Natural killer cell (primary cell): ENCODE measurements around the gene CEACAM16. TPM values are rescaled to one million over a fixed set of nuclear protein-coding genes. Genes with fewer than 3 reads are reported as not detected.
A peak's percentile ranks its signal among the peaks of the same experiment; 100 is the strongest.

ENCODE experiments used
- ATAC-seq, 3 donors: fragments of 150-1000 bp in 2 of 3; fragments of 200-7000 bp in 1 of 3; cut with Tn5 transposase; 1 replicate in 1 of 3; 2 replicates in 2 of 3; pipeline ENCODE4 v1.10.0; 2021; ENCODE audit warnings: mild to moderate bottlenecking in 2 of 3, moderate library complexity in 2 of 3
- DNase-seq, 2 donors: peaks; one replicate each; pipeline versions ENCODE4 v3.0.0 to v3.0.0-alpha.2; 2013 to 2021; ENCODE audit warnings: mixed read lengths in 1 of 2
- H3K27ac ChIP-seq: one replicate; pipeline ENCODE4 v1.5.1; 2013; ENCODE audit warnings: mild to moderate bottlenecking, low read length
- H3K27me3 ChIP-seq: one replicate; pipeline ENCODE4 v1.6.1; 2013; ENCODE audit warnings: low read length; ENCODE audit not compliant: control insufficient read depth, insufficient read depth
- H3K36me3 ChIP-seq: one replicate; pipeline ENCODE4 v1.6.1; 2013; ENCODE audit warnings: low read length; ENCODE audit not compliant: control insufficient read depth, insufficient read depth
- H3K4me1 ChIP-seq: one replicate; pipeline ENCODE4 v1.6.1; 2013; ENCODE audit warnings: low read length; ENCODE audit not compliant: control insufficient read depth, insufficient read depth
- H3K4me3 ChIP-seq: one replicate; pipeline ENCODE4 v1.5.1; 2013; ENCODE audit warnings: low read length
- H3K9me3 ChIP-seq: one replicate; pipeline ENCODE4 v1.6.1; 2013; ENCODE audit warnings: low read length; ENCODE audit not compliant: control insufficient read depth, insufficient read depth
- H3K27ac Mint-ChIP-seq, 2 donors: one replicate each; pipeline ENCODE4 v1.8.0; 2022; ENCODE audit warnings: mild to moderate bottlenecking in 2 of 2, mixed read lengths in 2 of 2, moderate library complexity in 1 of 2
- H3K27me3 Mint-ChIP-seq, 2 donors: one replicate each; pipeline ENCODE4 v1.8.0; 2022; ENCODE audit warnings: low read depth in 2 of 2, mixed read lengths in 2 of 2
- H3K36me3 Mint-ChIP-seq: one replicate; pipeline ENCODE4 v1.8.0; 2022; ENCODE audit warnings: mixed read lengths
- H3K4me1 Mint-ChIP-seq, 2 donors: one replicate each; pipeline ENCODE4 v1.8.0; 2022; ENCODE audit warnings: mixed read lengths in 2 of 2
- H3K4me3 Mint-ChIP-seq: one replicate; pipeline ENCODE4 v1.8.0; 2022; ENCODE audit warnings: mild to moderate bottlenecking, moderate library complexity, mixed read lengths
- H3K9me3 Mint-ChIP-seq, 2 donors: one replicate each; pipeline ENCODE4 v1.8.0; 2022; ENCODE audit warnings: mixed read lengths in 2 of 2
- CTCF ChIP-seq: fragments of 200-600 bp; IDR thresholded peaks from one replicate; pipeline ENCODE4 v1.8.0; 2022; ENCODE audit warnings: antibody characterized with exemption
- WGBS: methylation state at CpG from one replicate; pipeline ENCODE4 v1.1.7; 2013; ENCODE audit warnings: missing lambda C conversion rate; ENCODE audit not compliant: insufficient coverage; 5-methylcytosine and 5-hydroxymethylcytosine counted together
- intact Hi-C: fragments of 100-400 bp; cut with micrococcal nuclease; formaldehyde crosslinking; loops from one replicate; pipeline ENCODE4 v1.14.2; 2022
- total RNA-seq, 4 donors: library from RNA; stranded (reverse); fragments of 120-200 nt in 1 of 4; gene quantifications; one replicate each; pipeline versions ENCODE4 v1.2.3 to v1.2.4, GENCODE V29; 2013 to 2022

CEACAM16 gene
- total RNA-seq: not detected
- total RNA-seq (2013): not detected

DNA sequence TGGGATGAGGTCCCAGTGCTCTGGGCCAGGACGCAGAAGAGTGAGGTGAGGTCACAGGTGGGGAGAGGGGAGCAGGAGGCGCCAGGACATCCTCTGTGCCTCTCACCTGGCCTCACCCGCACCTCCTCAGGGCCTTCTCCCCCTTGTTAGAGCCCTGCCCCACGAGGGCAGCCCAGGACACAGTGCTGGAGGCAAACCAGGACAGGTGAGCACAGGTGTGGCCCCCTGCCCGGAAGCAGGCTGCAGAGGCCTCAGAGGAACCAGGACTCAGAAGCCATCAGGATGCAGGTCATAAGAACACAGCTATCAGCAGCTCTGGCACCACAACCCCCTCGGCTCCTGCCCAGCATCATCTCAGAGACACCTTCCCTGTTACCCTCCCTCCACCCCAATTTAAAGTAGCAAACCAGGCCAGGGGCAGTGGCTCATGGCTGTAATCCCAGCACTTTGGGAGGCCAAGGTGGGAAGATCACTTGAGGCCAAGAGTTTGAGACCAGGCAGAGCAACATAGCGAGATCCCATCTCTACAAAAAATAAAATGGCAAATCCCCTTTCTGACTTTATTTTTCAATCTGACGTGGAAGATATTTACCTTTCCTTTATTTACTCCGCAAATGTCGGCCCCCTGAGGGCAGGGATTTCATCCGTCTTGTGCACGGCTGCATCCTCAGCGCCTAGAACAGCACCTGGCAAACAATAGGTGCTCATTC is at the start of gene CEACAM16:
TSS of gene CEACAM16 (plus strand) at position 660 of the 710 bp plus-strand sequence. CDS start 2,306 bp downstream, outside the sequence.
- Mint-ChIP-seq H3K4me1 (no peaks in the 10 kb centered on the region), H3K4me3 (no peak within 1 kb of the TSS), H3K27me3 (peaks cover 0 to 7% of the 10 kb centered on the region in 2 donors), H3K9me3 (no peaks in the 10 kb centered on the region), H3K36me3 (no peaks in the 10 kb centered on the region), H3K27ac (no peak within 1 kb of the TSS)
- intact Hi-C loops: loop anchor here (10.0 kb wide), 1 partner anchor 146 kb away; the partner anchor contains the start of gene NECTIN2
- no peak within 1 kb of the TSS for H3K27ac ChIP-seq
- H3K27me3 ChIP-seq: no peaks in the 10 kb centered on the region
- H3K4me3 ChIP-seq: no peak within 1 kb of the TSS
- WGBS: 89% methylated on average over 13 of the region's 13 CpGs
- no peaks in the 10 kb centered on the region for H3K4me1 ChIP-seq
- TF ChIP-seq CTCF: no peak
- no peaks in the 10 kb centered on the region for H3K36me3 ChIP-seq
- H3K9me3 ChIP-seq: no peaks in the 10 kb centered on the region
- ATAC-seq: no peak
- no peak for DNase-seq

- Histone ChIP-seq H3K4me3 (no peak overlapping the region), H3K27me3 (no peaks in the 10 kb centered on the region), H3K36me3 (peaks cover 2% of the 10 kb centered on the region), H3K4me1 (peaks cover 6% of the 10 kb centered on the region), H3K9me3 (no peaks in the 10 kb centered on the region), H3K27ac (no peak overlapping the region)
- ATAC-seq (no peak), DNase-seq (no peak)
- no peak for TF ChIP-seq CTCF
- Mint-ChIP-seq H3K36me3 (no peaks in the 10 kb centered on the region), H3K4me3 (no peak overlapping the region), H3K9me3 (no peaks in the 10 kb centered on the region), H3K27ac (no peak overlapping the region), H3K27me3 (no peaks in the 10 kb centered on the region), H3K4me1 (peaks cover 0 to 1% of the 10 kb centered on the region in 2 donors)
- 92% methylated on average over 15 of the region's 15 CpGs for WGBS
- intact Hi-C loops: no loop called here
Measured at GRCh38 chr19:44649578-44650145, 49.3 kb upstream of the CEACAM16 start.

DNA sequence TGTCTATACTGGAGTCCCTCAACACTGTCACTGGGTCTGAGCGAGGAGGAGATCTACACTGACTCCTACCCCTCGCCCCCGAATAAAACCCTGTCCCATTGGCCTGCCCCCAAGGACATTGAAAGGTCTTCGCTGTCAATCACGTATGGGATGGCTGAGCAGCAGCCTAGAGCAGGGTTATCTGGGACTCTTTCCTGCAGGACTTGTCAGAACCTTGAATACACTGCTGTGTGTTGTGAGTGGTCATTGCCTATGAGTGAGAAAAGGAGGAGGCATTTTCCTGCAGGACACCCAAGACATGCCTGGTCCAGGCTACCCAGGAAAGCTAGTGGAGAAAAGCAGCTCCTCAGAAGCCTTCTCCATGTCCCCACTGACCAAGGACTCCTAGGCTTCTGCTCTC is 45.6 kb upstream of the CEACAM16 start:
- Histone ChIP-seq H3K36me3 (peaks cover 2% of the 10 kb centered on the region), H3K4me1 (peaks cover 11% of the 10 kb centered on the region), H3K4me3 (no peak overlapping the region), H3K9me3 (no peaks in the 10 kb centered on the region), H3K27ac (no peak overlapping the region), H3K27me3 (no peaks in the 10 kb centered on the region)
- 95% methylated on average over 5 of the region's 5 CpGs for WGBS
- Mint-ChIP-seq H3K9me3 (no peaks in the 10 kb centered on the region), H3K36me3 (no peaks in the 10 kb centered on the region), H3K27me3 (no peaks in the 10 kb centered on the region), H3K4me3 (no peak overlapping the region), H3K4me1 (peaks cover 8% of the 10 kb centered on the region in 2 donors), H3K27ac (peak overlapping the region in 1 of 2 donors; percentile 27)
- no peak for TF ChIP-seq CTCF
- DNase-seq (no peak), ATAC-seq (no peak)
- intact Hi-C loops: no loop called here
